IMR-90 (cell line): ENCODE measurements around the gene MAFG. TPM values are rescaled to one million over a fixed set of nuclear protein-coding genes. Genes with fewer than 3 reads are reported as not detected.

Source experiments
- ATAC-seq: fragments of 200-7000 bp; cut with Tn5 transposase; 2 replicates; pipeline ENCODE4 v1.9.1; 2020; ENCODE audit warnings: low read depth, mild to moderate bottlenecking, moderate library complexity
- BruUV-seq: library from RNA; stranded (reverse); fragments of 400-500 nt; replicated peaks from 2 replicates; lab custom pipeline; 2021; lab: Mats Ljungman, UMichigan
- CTCF ChIA-PET: fragments of 300-600 bp; formaldehyde crosslinking; extraction: SDS; loops from one replicate; lab custom pipeline; 2021; ENCODE audit warnings: antibody characterized with exemption; lab: Yijun Ruan, JAX
- POLR2A ChIA-PET: fragments of 300-600 bp; sonication (Branson Sonifier 250); formaldehyde crosslinking; loops from one replicate; lab custom pipeline; 2022; ENCODE audit warnings: antibody characterized with exemption; ENCODE audit not compliant: unreplicated experiment; lab: Charles Lee
- DNase-seq: peaks from one replicate; pipeline ENCODE4 v3.0.0; 2013
- H2AFZ ChIP-seq: replicated peaks from 2 replicates; pipeline ENCODE3; 2013; ENCODE audit warnings: low read length, mild to moderate bottlenecking; ENCODE audit not compliant: poor library complexity
- H2AK5ac ChIP-seq: 2 replicates; pipeline ENCODE4 v1.6.1; 2013; ENCODE audit warnings: low read depth, low read length, inconsistent platforms
- H2AK9ac ChIP-seq: replicated peaks from 2 replicates; pipeline ENCODE3; 2013; ENCODE audit warnings: mild to moderate bottlenecking, low read depth, low read length, moderate library complexity; ENCODE audit not compliant: poor library complexity
- H2BK120ac ChIP-seq: 2 replicates; pipeline ENCODE4 v1.6.1; 2013; ENCODE audit warnings: low read depth, low read length, inconsistent platforms
- H2BK15ac ChIP-seq: 3 replicates; pipeline ENCODE4 v1.6.1; 2013; ENCODE audit warnings: low read depth, low read length, inconsistent platforms
- H2BK20ac ChIP-seq: 2 replicates; pipeline ENCODE4 v1.6.1; 2013; ENCODE audit warnings: low read depth, mild to moderate bottlenecking, inconsistent platforms, low read length, moderate library complexity
- H2BK5ac ChIP-seq: 2 replicates; pipeline ENCODE4 v1.6.1; 2013; ENCODE audit warnings: mild to moderate bottlenecking, low read depth, low read length, inconsistent platforms; ENCODE audit not compliant: poor library complexity, severe bottlenecking
- H3K14ac ChIP-seq: replicated peaks from 2 replicates; pipeline ENCODE4 v1.6.1; 2013; ENCODE audit warnings: low read depth, low read length, inconsistent platforms
- H3K18ac ChIP-seq: 2 replicates; pipeline ENCODE4 v1.6.1; 2013; ENCODE audit warnings: low read depth, low read length, control low read depth
- H3K23ac ChIP-seq: 2 replicates; pipeline ENCODE4 v1.6.1; 2013; ENCODE audit warnings: low read depth, low read length, inconsistent platforms
- H3K27ac ChIP-seq: 2 replicates; pipeline ENCODE4 v1.5.1; 2013; ENCODE audit warnings: mild to moderate bottlenecking, control low read depth, low read length; ENCODE audit not compliant: insufficient read depth
- H3K27me3 ChIP-seq: 2 replicates; pipeline ENCODE4 v1.6.1; 2013; ENCODE audit warnings: low read length; ENCODE audit not compliant: control insufficient read depth, insufficient read depth
- H3K36me3 ChIP-seq: 2 replicates; pipeline ENCODE4 v1.6.1; 2013; ENCODE audit warnings: low read length, mixed read lengths; ENCODE audit not compliant: control insufficient read depth, insufficient read depth
- H3K4ac ChIP-seq: 2 replicates; pipeline ENCODE4 v1.6.1; 2013; ENCODE audit warnings: low read depth, low read length, inconsistent platforms
- H3K4me1 ChIP-seq: 2 replicates; pipeline ENCODE4 v1.6.1; 2013; ENCODE audit warnings: low read length, mixed read lengths; ENCODE audit not compliant: control insufficient read depth, insufficient read depth
- H3K4me2 ChIP-seq: 2 replicates; pipeline ENCODE4 v1.6.1; 2013; ENCODE audit warnings: low read depth, mild to moderate bottlenecking, control low read depth, low read length, moderate library complexity
- H3K4me3 ChIP-seq: 2 replicates; pipeline ENCODE4 v1.5.1; 2013; ENCODE audit warnings: low read depth, mild to moderate bottlenecking, control low read depth, low read length, moderate library complexity; ENCODE audit not compliant: insufficient read depth
- H3K56ac ChIP-seq: 2 replicates; pipeline ENCODE4 v1.6.1; 2013; ENCODE audit warnings: low read length, inconsistent platforms; ENCODE audit not compliant: insufficient read depth; ENCODE audit errors: extremely low read depth
- H3K79me1 ChIP-seq, 2 experiments: 2 replicates each; pipeline ENCODE4 v1.6.1; 2013; ENCODE audit warnings: low read length in 2 of 2, inconsistent platforms in 1 of 2, low read depth in 1 of 2
- H3K9ac ChIP-seq: 2 replicates; pipeline ENCODE4 v1.6.1; 2013; ENCODE audit warnings: low read depth, low read length, control low read depth
- H3K9me1 ChIP-seq: 2 replicates; pipeline ENCODE4 v1.6.1; 2013; ENCODE audit warnings: low read length, inconsistent platforms; ENCODE audit not compliant: insufficient read depth
- H3K9me3 ChIP-seq: 2 replicates; pipeline ENCODE4 v1.6.1; 2013; ENCODE audit warnings: low read length; ENCODE audit not compliant: control insufficient read depth, insufficient read depth
- H4K20me1 ChIP-seq: 2 replicates; pipeline ENCODE4 v1.6.1; 2013; ENCODE audit warnings: low read length, inconsistent platforms; ENCODE audit not compliant: insufficient read depth
- H4K5ac ChIP-seq: 2 replicates; pipeline ENCODE4 v1.6.1; 2013; ENCODE audit warnings: mild to moderate bottlenecking, low read depth, low read length, control low read depth
- H4K8ac ChIP-seq, 2 experiments: 2 replicates each; pipeline ENCODE4 v1.6.1; 2013; ENCODE audit warnings: low read depth in 2 of 2, low read length in 2 of 2, control low read depth in 1 of 2, inconsistent platforms in 1 of 2
- H4K91ac ChIP-seq: 2 replicates; pipeline ENCODE4 v1.6.1; 2013; ENCODE audit warnings: low read depth, low read length, inconsistent platforms; ENCODE audit not compliant: insufficient read depth
- MAZ ChIP-seq: IDR thresholded peaks from 2 replicates; pipeline ENCODE4 v1.6.1; 2012; ENCODE audit warnings: low read depth, mild to moderate bottlenecking, low read length, improper control_type of control experiment, moderate library complexity, borderline replicate concordance
- RCOR1 ChIP-seq: IDR thresholded peaks from 2 replicates; pipeline ENCODE4 v1.6.1; 2012; ENCODE audit warnings: mild to moderate bottlenecking, low read length, improper control_type of control experiment; ENCODE audit not compliant: insufficient replicate concordance
- WGBS, 2 experiments: methylation state at CpG; one replicate each; pipeline versions ENCODE4 v1.1.5 to v1.1.7; 2013; ENCODE audit warnings: missing lambda C conversion rate in 2 of 2; ENCODE audit not compliant: insufficient read length in 1 of 2; ENCODE audit errors: extremely low coverage in 2 of 2; 5-methylcytosine and 5-hydroxymethylcytosine counted together
- dilution Hi-C: fragments of 300-500 bp; cut with HindIII; formaldehyde crosslinking; loops from one replicate; pipeline ENCODE4 v1.14.3; 2018; ENCODE audit warnings: low sequenced_read_pairs; ENCODE audit not compliant: unreplicated experiment
- in situ Hi-C: fragments of 300-500 bp; cut with MboI; formaldehyde crosslinking; loops from 3 replicates; pipeline ENCODE4 v1.14.3; 2019; ENCODE audit warnings: low sequenced_read_pairs, inconsistent platforms, mixed read lengths
- intact Hi-C: fragments of 100-400 bp; cut with micrococcal nuclease; formaldehyde crosslinking; loops from 2 replicates; pipeline ENCODE4 v1.10.0; 2022
- polyA plus RNA-seq, 3 experiments: library from polyadenylated mRNA; depleted of rRNA; stranded (reverse); fragments of >200 nt; gene quantifications; 2 replicates each; pipeline ENCODE4 v1.2.3, GENCODE V29; 2012; ENCODE audit warnings: low replicate concordance in 1 of 3
- total RNA-seq: library from RNA; depleted of rRNA; stranded (reverse); fragments of >200 nt; gene quantifications from 2 replicates; pipeline ENCODE4 v1.2.3, GENCODE V29; 2012
- TF ChIP-seq, protein P1 (sequence below): fragments of 150-350 bp; IDR thresholded peaks from 2 replicates; pipeline ENCODE4 v1.6.1; 2017; ENCODE audit warnings: mild to moderate bottlenecking, antibody characterized with exemption, low read length, low read depth

The MAFG gene
- total and polyA plus RNA-seq, 2 of the 4 experiments (the other 2 are of a cell fraction): 6.1 to 15.4 TPM

DNA sequence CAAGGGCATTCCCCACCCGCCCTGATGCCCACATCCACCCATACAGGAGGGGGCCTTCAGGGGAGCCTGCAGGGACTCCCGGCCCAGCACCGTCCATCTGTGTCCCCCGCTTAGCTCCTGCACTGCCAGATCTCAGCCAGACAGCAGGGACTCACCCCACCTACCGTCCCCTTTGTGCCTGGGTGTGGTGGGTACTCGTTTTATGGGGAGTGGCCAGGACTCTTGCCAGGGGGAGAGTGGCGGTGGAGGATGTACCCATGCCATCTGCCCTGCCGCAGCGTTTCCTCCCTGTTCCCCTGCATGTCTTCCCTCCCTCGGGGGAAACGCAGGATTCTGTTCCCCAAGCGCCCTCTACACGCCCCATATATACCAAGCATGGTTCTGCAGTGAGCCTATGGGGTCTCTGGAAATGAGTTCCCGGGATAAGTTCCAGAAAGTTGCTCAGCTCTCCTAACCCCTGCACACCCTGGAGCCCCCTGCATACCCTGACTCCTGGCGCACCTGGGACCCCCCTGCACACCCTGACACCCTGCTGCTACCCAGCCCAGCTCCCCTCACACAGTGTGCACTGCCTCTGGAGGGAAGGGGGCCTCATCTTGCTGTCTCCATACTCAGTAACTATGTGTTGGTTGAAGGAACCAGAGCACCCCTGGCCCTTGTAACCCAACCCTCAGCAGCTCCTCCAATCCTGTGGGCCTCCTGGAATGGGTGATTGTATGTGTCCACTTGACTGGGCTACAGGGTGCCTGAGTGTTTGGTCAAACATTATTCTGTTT lies 4.2 kb upstream of the MAFG start:
- Histone ChIP-seq H2AK5ac (no peak overlapping the region; the same call in 1 of the 2 replicates), H3K4me1 (peaks cover 10% of the 10 kb centered on the region), H4K20me1 (peaks cover 12% of the 10 kb centered on the region), H3K9me3 (no peaks in the 10 kb centered on the region), H3K4me2 (no peak overlapping the region), H2BK20ac (no peak overlapping the region), H3K36me3 (peaks cover 27% of the 10 kb centered on the region; the same call in 1 of the 2 replicates), H4K91ac (no peak overlapping the region), H2BK5ac (no peak overlapping the region), H3K27me3 (no peaks in the 10 kb centered on the region), H3K56ac (no peak overlapping the region), H2AK9ac (peak overlapping the region; percentile 52), H4K8ac (no peak overlapping the region), H3K4ac (no peak overlapping the region), H3K27ac (no peak overlapping the region), H3K23ac (no peak overlapping the region), H2BK15ac (no peak overlapping the region), H3K9me1 (peaks cover 8% of the 10 kb centered on the region), H4K5ac (no peak overlapping the region), H3K4me3 (no peak overlapping the region), H3K79me1 (peaks cover 17 to 46% of the 10 kb centered on the region in 2 experiments), H3K18ac (no peak overlapping the region), H2BK120ac (no peak overlapping the region), H3K14ac (no peak overlapping the region; the same call in 1 of the 2 replicates), H2AFZ (no peak overlapping the region), H3K9ac (no peak overlapping the region)
- DNase-seq: no peak
- dilution Hi-C loops (no loop called here), in situ Hi-C loops (no loop called here), intact Hi-C loops (no loop called here)
- BruUV-seq: no TSS peak
- WGBS, 2 experiments: no CpG with 5 or more reads among the region's 15 CpGs
- no peak for ATAC-seq
- ChIA-PET POLR2A (no interaction called here), CTCF (no interaction called here)
- TF ChIP-seq RCOR1 (no peak), MAZ (no peak)
- TF ChIP-seq, protein P1, sequence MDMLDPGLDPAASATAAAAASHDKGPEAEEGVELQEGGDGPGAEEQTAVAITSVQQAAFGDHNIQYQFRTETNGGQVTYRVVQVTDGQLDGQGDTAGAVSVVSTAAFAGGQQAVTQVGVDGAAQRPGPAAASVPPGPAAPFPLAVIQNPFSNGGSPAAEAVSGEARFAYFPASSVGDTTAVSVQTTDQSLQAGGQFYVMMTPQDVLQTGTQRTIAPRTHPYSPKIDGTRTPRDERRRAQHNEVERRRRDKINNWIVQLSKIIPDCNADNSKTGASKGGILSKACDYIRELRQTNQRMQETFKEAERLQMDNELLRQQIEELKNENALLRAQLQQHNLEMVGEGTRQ: no peak
